HepG2 (cell line): ENCODE measurements around the gene NUDCD3. TPM values are rescaled to one million over a fixed set of nuclear protein-coding genes. Genes with fewer than 3 reads are reported as not detected.

ENCODE experiments used
- ATAC-seq: fragments of 200-7000 bp; cut with Tn5 transposase; 3 replicates; pipeline ENCODE4 v1.9.1; 2020; ENCODE audit warnings: mild to moderate bottlenecking, moderate library complexity
- BruUV-seq: library from RNA; stranded (reverse); fragments of 400-500 nt; replicated peaks from 2 replicates; lab custom pipeline; 2021; lab: Mats Ljungman, UMichigan
- CTCF ChIA-PET: fragments of 300-600 bp; formaldehyde crosslinking; extraction: SDS; loops from one replicate; lab custom pipeline; 2021; ENCODE audit warnings: low total read pairs, inconsistent platforms, low intra/inter-chr PET ratio; lab: Yijun Ruan, JAX
- POLR2A ChIA-PET: fragments of 350-600 bp; sonication (Branson Sonifier 250); formaldehyde crosslinking; loops from one replicate; lab custom pipeline; 2020; ENCODE audit warnings: antibody characterized with exemption, inconsistent platforms; lab: Yijun Ruan, JAX
- DNase-seq: peaks from one replicate; pipeline ENCODE4 v3.0.0-alpha.2; 2015; ENCODE audit warnings: low spot score
- FAIRE-seq: peaks from 3 replicates; lab custom pipeline; 2011; peaks lifted over from hg19 to GRCh38; lab: Jason Lieb, UNC
- H2AFZ ChIP-seq: one replicate; pipeline ENCODE4 v1.6.1; 2011; ENCODE audit warnings: low read length, inconsistent platforms
- H3K27ac ChIP-seq: fragments of 300-600 bp; 3 replicates; pipeline ENCODE4 v1.8.0; 2011; ENCODE audit warnings: mixed run types, mild to moderate bottlenecking, mixed read lengths, low read length, inconsistent platforms; ENCODE audit not compliant: insufficient read depth; ENCODE audit errors: extremely low read length
- H3K27me3 ChIP-seq, 2 experiments: fragments of 200-600 bp in 1 of 2; 2 replicates in 1 of 2; 3 replicates in 1 of 2; pipeline versions ENCODE4 v1.6.0 to v1.8.0; 2011; ENCODE audit warnings: low read length in 2 of 2, mild to moderate bottlenecking in 2 of 2, moderate library complexity in 2 of 2, inconsistent platforms in 1 of 2; ENCODE audit not compliant: insufficient read depth in 2 of 2, control insufficient read depth in 1 of 2
- H3K36me3 ChIP-seq, 2 experiments: fragments of 200-600 bp in 1 of 2; replicated peaks in 1 of 2; 2 replicates in 1 of 2; 3 replicates in 1 of 2; pipeline versions ENCODE4 v1.5.1 to v1.8.0; 2011; ENCODE audit warnings: low read length in 2 of 2, inconsistent platforms in 1 of 2; ENCODE audit not compliant: insufficient read depth in 2 of 2, control insufficient read depth in 1 of 2
- H3K4me1 ChIP-seq: 2 replicates; pipeline ENCODE4 v1.5.1; 2012; ENCODE audit warnings: low read length, inconsistent platforms; ENCODE audit not compliant: insufficient read depth
- H3K4me2 ChIP-seq: 2 replicates; pipeline ENCODE4 v1.6.0; 2011; ENCODE audit warnings: low read depth, low read length, inconsistent platforms
- H3K4me3 ChIP-seq, 3 experiments: fragments of 200-600 bp in 1 of 3; sonication (generic), shearing (Covaris generic) in 1 of 3; replicated peaks in 1 of 3; 2 replicates each; pipeline ENCODE4 v1.5.1; 2011 to 2016; ENCODE audit warnings: low read length in 3 of 3, inconsistent platforms in 2 of 3, low read depth in 2 of 3, mild to moderate bottlenecking in 2 of 3, control low read depth in 1 of 3, mixed read lengths in 1 of 3; ENCODE audit not compliant: insufficient read depth in 1 of 3
- H3K79me2 ChIP-seq: one replicate; pipeline ENCODE4 v1.6.1; 2011; ENCODE audit warnings: low read length, inconsistent platforms; ENCODE audit not compliant: insufficient read depth
- H3K9ac ChIP-seq: 2 replicates; pipeline ENCODE4 v1.6.0; 2011; ENCODE audit warnings: mild to moderate bottlenecking, low read depth, low read length, inconsistent platforms; ENCODE audit not compliant: insufficient read depth
- H3K9me3 ChIP-seq: 2 replicates; pipeline ENCODE4 v1.5.1; 2012; ENCODE audit warnings: mild to moderate bottlenecking, low read length
- H4K20me1 ChIP-seq: 2 replicates; pipeline ENCODE4 v1.6.0; 2011; ENCODE audit warnings: inconsistent platforms, mild to moderate bottlenecking, low read length, moderate library complexity; ENCODE audit not compliant: insufficient read depth
- AFF4 ChIP-seq: sonication (generic); formaldehyde crosslinking; IDR thresholded peaks from 2 replicates; pipeline ENCODE4 v1.4.0; 2020; ENCODE audit warnings: missing genetic modification reagents
- CAMTA2 ChIP-seq: sonication (generic); formaldehyde crosslinking; IDR thresholded peaks from 2 replicates; pipeline ENCODE4 v1.4.0; 2020; ENCODE audit warnings: mild to moderate bottlenecking, missing genetic modification reagents, borderline replicate concordance
- DRAP1 ChIP-seq: IDR thresholded peaks from 2 replicates; pipeline ENCODE4 v1.6.1; 2016; ENCODE audit warnings: missing genetic modification reagents, missing compliant biosample characterization
- HIVEP1 ChIP-seq: sonication (generic); formaldehyde crosslinking; IDR thresholded peaks from 2 replicates; pipeline ENCODE4 v1.4.0; 2020; ENCODE audit warnings: mild to moderate bottlenecking, missing genetic modification reagents
- NCOA1 ChIP-seq: sonication (generic); formaldehyde crosslinking; IDR thresholded peaks from 2 replicates; pipeline ENCODE4 v1.9.0; 2021; ENCODE audit warnings: missing genetic modification reagents
- NFAT5 ChIP-seq: sonication (generic); formaldehyde crosslinking; IDR thresholded peaks from 2 replicates; pipeline ENCODE4 v1.4.0; 2020; ENCODE audit warnings: missing genetic modification reagents
- NFYC ChIP-seq: IDR thresholded peaks from 2 replicates; pipeline ENCODE4 v1.6.1; 2016; ENCODE audit warnings: missing genetic modification reagents, missing compliant biosample characterization
- PHF5A ChIP-seq: IDR thresholded peaks from one replicate; pipeline ENCODE4 v1.6.1; 2018; ENCODE audit warnings: low read depth, missing genetic modification reagents; ENCODE audit not compliant: unreplicated experiment
- PHF8 ChIP-seq: sonication (generic); formaldehyde crosslinking; IDR thresholded peaks from 2 replicates; pipeline ENCODE4 v1.5.0; 2020; ENCODE audit warnings: missing genetic modification reagents
- SATB2 ChIP-seq: sonication (generic); formaldehyde crosslinking; IDR thresholded peaks from 2 replicates; pipeline ENCODE4 v1.5.0; 2020; ENCODE audit warnings: missing genetic modification reagents
- SNAPC2 ChIP-seq: sonication (generic); formaldehyde crosslinking; IDR thresholded peaks from 2 replicates; pipeline ENCODE4 v1.8.1; 2022; ENCODE audit warnings: mild to moderate bottlenecking, missing genetic modification reagents
- TAF15 ChIP-seq: fragments of 200-400 bp; formaldehyde crosslinking; IDR thresholded peaks from one replicate; pipeline ENCODE4 v1.6.1; 2018; ENCODE audit warnings: mild to moderate bottlenecking, low read depth, low read length; ENCODE audit not compliant: poor library complexity, severe bottlenecking
- ZNF558 ChIP-seq: sonication (generic); formaldehyde crosslinking; IDR thresholded peaks from 2 replicates; pipeline ENCODE4 v1.9.0; 2022; ENCODE audit warnings: mild to moderate bottlenecking, missing genetic modification reagents, borderline replicate concordance
- ZNF615 ChIP-seq: sonication (generic); formaldehyde crosslinking; IDR thresholded peaks from 2 replicates; pipeline ENCODE4 v1.5.0; 2020; ENCODE audit warnings: mild to moderate bottlenecking, missing genetic modification reagents, borderline replicate concordance
- ZNF776 ChIP-seq: sonication (generic); formaldehyde crosslinking; IDR thresholded peaks from 2 replicates; pipeline ENCODE4 v1.4.0; 2020; ENCODE audit warnings: mild to moderate bottlenecking, missing genetic modification reagents
- ZSCAN22 ChIP-seq: sonication (generic); formaldehyde crosslinking; IDR thresholded peaks from 2 replicates; pipeline ENCODE4 v1.4.0; 2020; ENCODE audit warnings: mild to moderate bottlenecking, missing genetic modification reagents
- WGBS: methylation state at CpG from one replicate; pipeline ENCODE4 v1.1.6; 2017; ENCODE audit warnings: low lambda C conversion rate; 5-methylcytosine and 5-hydroxymethylcytosine counted together
- in situ Hi-C: cut with HindIII; loops from 2 replicates; pipeline ENCODE4 v1.10.0; 2017; ENCODE audit warnings: low pct_unique_long_range_greater_than_20kb; ENCODE audit not compliant: extremely low pct_ligation_motif_present
- intact Hi-C: fragments of 100-400 bp; cut with micrococcal nuclease; formaldehyde crosslinking; loops from one replicate; pipeline ENCODE4 v1.10.0; 2022; ENCODE audit not compliant: unreplicated experiment
- polyA plus RNA-seq, 8 experiments: library from polyadenylated mRNA; depleted of rRNA in 3 of 8; stranded (reverse) in 7 of 8; unstranded in 1 of 8; fragments of >200 nt; fragmentation: Illumina TruSeq in 4 of 8; extraction: Trizol in 4 of 8; gene quantifications; 2 replicates each; pipeline versions ENCODE4 v1.2.1 to v1.2.3, GENCODE V29; 2011 to 2016; ENCODE audit warnings: low read depth in 4 of 8, missing spikeins in 1 of 8, mixed read lengths in 1 of 8; ENCODE audit not compliant: insufficient read depth in 1 of 8
- total RNA-seq, 5 experiments: library from RNA; depleted of rRNA; stranded (reverse); fragments of >200 nt; fragmentation: Illumina TruSeq; extraction: Trizol; gene quantifications; 2 replicates each; pipeline ENCODE4 v1.2.3, GENCODE V29; 2016; ENCODE audit warnings: low read depth in 1 of 5

The NUDCD3 gene
- total and polyA plus RNA-seq, 2 of the 13 experiments (the other 11 are each of a cell fraction or from before 2014, with no cell fraction given): 20.8 to 49.9 TPM

GRCh38 chr7:44441079-44441478, 49.4 kb downstream of the NUDCD3 start:
- H3K4me1 ChIP-seq: no peaks in the 10 kb centered on the region
- H3K79me2 ChIP-seq: peaks cover 14% of the 10 kb centered on the region
- WGBS: 99% methylated on average over 3 of the region's 3 CpGs
- no peak for TF ChIP-seq NCOA1 (CRISPR knock-in tag)
- no peak for TF ChIP-seq SNAPC2
- no peak for TF ChIP-seq CAMTA2
- TF ChIP-seq HIVEP1 (CRISPR knock-in tag): no peak
- TF ChIP-seq ZNF615: no peak
- TF ChIP-seq PHF8 (CRISPR knock-in tag): no peak
- no peak for TF ChIP-seq NFYC (CRISPR knock-in tag)
- TF ChIP-seq PHF5A (CRISPR knock-in tag): no peak
- no peak for TF ChIP-seq ZSCAN22
- no peak for TF ChIP-seq SATB2 (CRISPR knock-in tag)
- no peak for TF ChIP-seq AFF4 (CRISPR knock-in tag)
- TF ChIP-seq NFAT5 (CRISPR knock-in tag): no peak
- TF ChIP-seq ZNF776 (CRISPR knock-in tag): no peak
- TF ChIP-seq DRAP1 (CRISPR knock-in tag): no peak
- TF ChIP-seq TAF15: no peak
- TF ChIP-seq ZNF558: no peak
- no peak overlapping the region for H3K4me3 ChIP-seq
- H3K27me3 ChIP-seq: no peaks in the 10 kb centered on the region
- in situ Hi-C loops (no loop called here), intact Hi-C loops (no loop called here)
- no peak overlapping the region for H2AFZ ChIP-seq
- H3K36me3 ChIP-seq: peaks cover 9 to 32% of the 10 kb centered on the region in 2 experiments
- BruUV-seq: no TSS peak
- ChIA-PET POLR2A (no interaction called here), CTCF (no interaction called here)
- no peak overlapping the region for H3K4me2 ChIP-seq
- DNase-seq (no peak), ATAC-seq (no peak), FAIRE-seq (no peak)
- H3K27ac ChIP-seq: no peak overlapping the region
- H3K9ac ChIP-seq: no peak overlapping the region
- 0 out of 2 replicates have a peak, but pooled peaks cover 5% of the 10 kb centered on the region for H4K20me1 ChIP-seq
- H3K9me3 ChIP-seq: no peaks in the 10 kb centered on the region
